B cell (primary cell): Measurements from ENCODE around the gene VWA8. TPM values are rescaled to one million over a fixed set of nuclear protein-coding genes. Genes with fewer than 3 reads are reported as not detected.

ENCODE experiments used
- ATAC-seq: fragments of 200-7000 bp; cut with Tn5 transposase; one replicate; pipeline ENCODE4 v1.10.0; 2021; ENCODE audit warnings: low read depth, mild to moderate bottlenecking, moderate number of reproducible peaks, moderate library complexity
- CTCF ChIA-PET: fragments of 350-600 bp; sonication (Branson Sonifier 250); formaldehyde crosslinking; loops from one replicate; lab custom pipeline; 2021; ENCODE audit warnings: antibody characterized with exemption, inconsistent platforms; lab: Charles Lee
- POLR2A ChIA-PET: fragments of 350-600 bp; sonication (Branson Sonifier 250); formaldehyde crosslinking; loops from one replicate; lab custom pipeline; 2021; ENCODE audit warnings: antibody characterized with exemption; lab: Charles Lee
- DNase-seq: peaks from one replicate; pipeline ENCODE4 v3.0.0; 2013
- H2AFZ ChIP-seq: 2 replicates; pipeline ENCODE4 v1.6.1; 2012; ENCODE audit warnings: mild to moderate bottlenecking, low read depth, low read length; ENCODE audit not compliant: insufficient read depth, poor library complexity, severe bottlenecking
- H3K27ac ChIP-seq, 2 donors: 1 replicate in 1 of 2; 2 replicates in 1 of 2; pipeline ENCODE4 v1.5.1; 2012 to 2013; ENCODE audit warnings: low read length in 2 of 2, mild to moderate bottlenecking in 2 of 2, moderate library complexity in 1 of 2
- H3K27me3 ChIP-seq, 4 experiments: fragments of 200-600 bp in 1 of 4; sonication (generic) in 1 of 4; replicated peaks in 1 of 4; 1 replicate in 2 of 4; 2 replicates in 2 of 4; pipeline versions ENCODE4 v1.6.1 to v1.7.0; 2013 to 2016; ENCODE audit warnings: low read length in 3 of 4, mild to moderate bottlenecking in 2 of 4, mixed read lengths in 1 of 4, moderate library complexity in 1 of 4; ENCODE audit not compliant: insufficient read depth in 4 of 4, control insufficient read depth in 3 of 4; ENCODE audit errors: control extremely low read depth in 1 of 4
- H3K36me3 ChIP-seq, 2 experiments: replicated peaks in 1 of 2; 1 replicate in 1 of 2; 2 replicates in 1 of 2; pipeline versions ENCODE4 v1.6.1 to v1.7.1; 2013; ENCODE audit warnings: low read length in 1 of 2; ENCODE audit not compliant: insufficient read depth in 2 of 2, control insufficient read depth in 1 of 2; ENCODE audit errors: control extremely low read depth in 1 of 2, extremely low read depth in 1 of 2
- H3K4me1 ChIP-seq, 2 donors: fragments of 200-600 bp in 1 of 2; sonication (generic) in 1 of 2; 1 replicate in 1 of 2; 2 replicates in 1 of 2; pipeline versions ENCODE4 v1.5.1 to v1.6.1; 2013 to 2017; ENCODE audit warnings: low read length in 2 of 2; ENCODE audit not compliant: control insufficient read depth in 2 of 2, insufficient read depth in 2 of 2
- H3K4me2 ChIP-seq: replicated peaks from 2 replicates; pipeline ENCODE3; 2012; ENCODE audit warnings: mild to moderate bottlenecking, low read depth, low read length; ENCODE audit not compliant: poor library complexity, severe bottlenecking
- H3K4me3 ChIP-seq, 5 experiments: fragments of 200-600 bp in 1 of 5; sonication (generic) in 1 of 5; 1 replicate in 3 of 5; 2 replicates in 2 of 5; pipeline versions ENCODE4 v1.5.1 to v1.7.0; 2011 to 2016; ENCODE audit warnings: low read length in 4 of 5, mild to moderate bottlenecking in 4 of 5, low read depth in 2 of 5, control low read depth in 1 of 5, moderate library complexity in 1 of 5; ENCODE audit not compliant: insufficient read depth in 1 of 5; ENCODE audit errors: control extremely low read depth in 1 of 5, extremely low read depth in 1 of 5
- H3K79me2 ChIP-seq: fragments of 200-600 bp; sonication (generic); one replicate; pipeline ENCODE4 v1.6.0; 2016; ENCODE audit warnings: low read length; ENCODE audit not compliant: control insufficient read depth, insufficient read depth
- H3K9ac ChIP-seq: fragments of 200-600 bp; sonication (generic); 2 replicates; pipeline ENCODE4 v1.6.1; 2017; ENCODE audit warnings: mild to moderate bottlenecking, low read length, moderate library complexity
- H3K9me3 ChIP-seq, 3 donors: one replicate each; pipeline versions ENCODE4 v1.6.1 to v1.7.1; 2013; ENCODE audit warnings: low read length in 2 of 3; ENCODE audit not compliant: control insufficient read depth in 2 of 3, insufficient read depth in 1 of 3; ENCODE audit errors: control extremely low read depth in 1 of 3
- H4K20me1 ChIP-seq: 2 replicates; pipeline ENCODE4 v1.6.0; 2012; ENCODE audit warnings: mild to moderate bottlenecking, low read length; ENCODE audit not compliant: insufficient read depth, control insufficient read depth, poor library complexity, severe bottlenecking
- H3K27ac Mint-ChIP-seq: one replicate; pipeline ENCODE4 v1.8.0; 2021; ENCODE audit warnings: mixed read lengths
- H3K27me3 Mint-ChIP-seq: one replicate; pipeline ENCODE4 v1.8.0; 2021; ENCODE audit warnings: mixed read lengths
- H3K4me1 Mint-ChIP-seq: one replicate; pipeline ENCODE4 v1.8.0; 2021; ENCODE audit warnings: mixed read lengths
- H3K4me3 Mint-ChIP-seq: one replicate; pipeline ENCODE4 v1.8.0; 2021; ENCODE audit warnings: mixed read lengths
- H3K9me3 Mint-ChIP-seq: one replicate; pipeline ENCODE4 v1.8.0; 2022; ENCODE audit warnings: mixed read lengths; ENCODE audit not compliant: insufficient read depth
- EZH2 ChIP-seq: IDR thresholded peaks from 2 replicates; pipeline ENCODE4 v1.6.1; 2012; ENCODE audit warnings: borderline replicate concordance, low read depth, mild to moderate bottlenecking, moderate library complexity, low read length; ENCODE audit not compliant: insufficient read depth, poor library complexity, severe bottlenecking
- WGBS: methylation state at CpG from one replicate; pipeline ENCODE4 v1.1.5; 2013; ENCODE audit warnings: missing lambda C conversion rate; ENCODE audit not compliant: insufficient coverage; 5-methylcytosine and 5-hydroxymethylcytosine counted together
- intact Hi-C: fragments of 100-400 bp; cut with micrococcal nuclease; formaldehyde crosslinking; loops from one replicate; pipeline ENCODE4 v1.10.0; 2022
- polyA plus RNA-seq: library from polyadenylated mRNA; depleted of rRNA; stranded (reverse); fragments of >200 nt; gene quantifications from 2 replicates; pipeline ENCODE4 v1.2.3, GENCODE V29; 2012
- total RNA-seq, 2 donors: library from RNA; stranded (reverse); fragments of 120-200 nt in 1 of 2; gene quantifications; 1 replicate in 1 of 2; 2 replicates in 1 of 2; pipeline versions ENCODE4 v1.2.3 to v1.2.4, GENCODE V29; 2013 to 2022
- TF ChIP-seq, protein P1 (sequence below): fragments of 200-600 bp; IDR thresholded peaks from one replicate; pipeline ENCODE4 v1.8.0; 2022; ENCODE audit warnings: antibody characterized with exemption, mild to moderate bottlenecking

VWA8 gene
- total and polyA plus RNA-seq, 2 donors (not counting 1 experiment from before 2014, with no cell fraction given), result 6.0 to 19.7 TPM

DNA sequence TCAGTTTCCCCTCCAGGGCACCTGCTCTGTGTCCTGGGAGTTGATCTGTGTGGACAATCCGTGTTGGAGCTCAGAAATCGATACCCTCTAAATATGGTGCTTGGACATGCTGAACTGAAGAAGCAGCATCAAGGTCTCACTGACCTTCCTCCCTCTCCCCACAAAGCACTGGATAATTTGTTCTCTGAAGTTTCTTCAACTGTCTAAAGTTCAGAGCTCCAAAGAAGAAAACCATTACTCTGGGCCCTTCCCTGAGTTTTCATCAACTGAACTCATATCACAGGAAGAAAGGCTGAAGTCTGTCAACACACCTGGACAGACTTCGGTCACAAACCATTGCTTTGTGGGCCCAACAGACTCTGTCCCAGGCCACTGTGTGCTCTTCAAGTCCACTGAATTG lies 371.5 kb downstream of the VWA8 start:
- peaks cover 0 to 5% of the 10 kb centered on the region in 2 experiments for H3K36me3 ChIP-seq
- WGBS, result 94% methylated on average over 2 of the region's 3 CpGs
- ChIA-PET POLR2A (no interaction called here), CTCF (no interaction called here)
- H3K27me3 Mint-ChIP-seq, result no peaks in the 10 kb centered on the region
- TF ChIP-seq, protein P1, sequence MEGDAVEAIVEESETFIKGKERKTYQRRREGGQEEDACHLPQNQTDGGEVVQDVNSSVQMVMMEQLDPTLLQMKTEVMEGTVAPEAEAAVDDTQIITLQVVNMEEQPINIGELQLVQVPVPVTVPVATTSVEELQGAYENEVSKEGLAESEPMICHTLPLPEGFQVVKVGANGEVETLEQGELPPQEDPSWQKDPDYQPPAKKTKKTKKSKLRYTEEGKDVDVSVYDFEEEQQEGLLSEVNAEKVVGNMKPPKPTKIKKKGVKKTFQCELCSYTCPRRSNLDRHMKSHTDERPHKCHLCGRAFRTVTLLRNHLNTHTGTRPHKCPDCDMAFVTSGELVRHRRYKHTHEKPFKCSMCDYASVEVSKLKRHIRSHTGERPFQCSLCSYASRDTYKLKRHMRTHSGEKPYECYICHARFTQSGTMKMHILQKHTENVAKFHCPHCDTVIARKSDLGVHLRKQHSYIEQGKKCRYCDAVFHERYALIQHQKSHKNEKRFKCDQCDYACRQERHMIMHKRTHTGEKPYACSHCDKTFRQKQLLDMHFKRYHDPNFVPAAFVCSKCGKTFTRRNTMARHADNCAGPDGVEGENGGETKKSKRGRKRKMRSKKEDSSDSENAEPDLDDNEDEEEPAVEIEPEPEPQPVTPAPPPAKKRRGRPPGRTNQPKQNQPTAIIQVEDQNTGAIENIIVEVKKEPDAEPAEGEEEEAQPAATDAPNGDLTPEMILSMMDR, result no peak
- TF ChIP-seq EZH2, result no peak
- no peaks in the 10 kb centered on the region for H4K20me1 ChIP-seq
- H3K9me3 Mint-ChIP-seq, result no peaks in the 10 kb centered on the region
- H3K27ac Mint-ChIP-seq, result no peak overlapping the region
- H2AFZ ChIP-seq, result no peak overlapping the region
- H3K4me3 ChIP-seq, result no peak overlapping the region
- ATAC-seq, result no peak
- no peak overlapping the region for H3K4me3 Mint-ChIP-seq
- H3K4me2 ChIP-seq, result no peak overlapping the region
- H3K9me3 ChIP-seq, result no peaks in the 10 kb centered on the region
- peaks cover 0 to 6% of the 10 kb centered on the region in 2 donors for H3K4me1 ChIP-seq
- intact Hi-C loops, result no loop called here
- no peak overlapping the region for H3K9ac ChIP-seq
- no peaks in the 10 kb centered on the region for H3K79me2 ChIP-seq
- DNase-seq, result no peak
- H3K27me3 ChIP-seq, result no peaks in the 10 kb centered on the region
- H3K27ac ChIP-seq, result no peak overlapping the region
- H3K4me1 Mint-ChIP-seq, result peaks cover 8% of the 10 kb centered on the region

DNA sequence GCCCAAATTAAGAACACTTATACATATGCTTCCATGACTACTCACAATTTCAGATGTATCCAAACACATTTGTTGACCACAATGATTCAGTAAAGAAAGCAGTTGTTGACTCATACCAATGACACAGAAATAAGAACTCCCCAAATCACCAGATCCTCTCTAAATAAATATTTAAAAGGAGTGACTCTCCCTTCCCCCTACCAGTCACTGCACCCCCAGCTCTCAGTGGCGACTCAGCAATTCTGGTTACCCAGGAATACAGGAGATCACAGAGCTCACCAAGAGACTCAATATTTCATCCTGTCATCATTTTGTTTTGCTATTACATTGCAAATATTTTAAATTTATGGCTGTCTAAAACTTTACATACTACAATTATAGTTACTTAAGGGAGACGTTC lies 372.0 kb downstream of the VWA8 start:
- Mint-ChIP-seq H3K27me3 (no peaks in the 10 kb centered on the region), H3K4me3 (no peak overlapping the region), H3K9me3 (no peaks in the 10 kb centered on the region), H3K4me1 (peaks cover 8% of the 10 kb centered on the region), H3K27ac (no peak overlapping the region)
- ATAC-seq (no peak), DNase-seq (no peak)
- Histone ChIP-seq H2AFZ (no peak overlapping the region), H3K4me1 (peaks cover 0 to 6% of the 10 kb centered on the region in 2 donors), H3K4me3 (no peak overlapping the region), H3K4me2 (no peak overlapping the region), H3K36me3 (peaks cover 0 to 5% of the 10 kb centered on the region in 2 experiments), H3K27me3 (no peaks in the 10 kb centered on the region), H4K20me1 (no peaks in the 10 kb centered on the region), H3K27ac (no peak overlapping the region), H3K9me3 (no peaks in the 10 kb centered on the region), H3K9ac (no peak overlapping the region), H3K79me2 (no peaks in the 10 kb centered on the region)
- no CpG with 5 or more reads among the region's 2 CpGs for WGBS
- TF ChIP-seq, protein P1, result no peak
- no peak for TF ChIP-seq EZH2
- ChIA-PET POLR2A (no interaction called here), CTCF (no interaction called here)
- intact Hi-C loops, result no loop called here
